GM21619 (cell line): ENCODE results near the gene MYT1.

Experiments used
- ATAC-seq: cut with Tn5 transposase; IDR thresholded peaks from one replicate; pipeline ENCODE4 v1.9.1; 2021; ENCODE audit not compliant: unreplicated experiment

MYT1 gene

GRCh38 chr20:64242003-64242796 is 77.9 kb downstream of the MYT1 start:
- no peak for ATAC-seq

- no peak for ATAC-seq
Measured at GRCh38 chr20:64242797-64243475, 78.7 kb downstream of the MYT1 start.

GRCh38 chr20:64244281-64244805 is 80.1 kb downstream of the MYT1 start:
- ATAC-seq, result no peak

- ATAC-seq, result no peak
Measured at GRCh38 chr20:64244870-64245603, 80.8 kb downstream of the MYT1 start.

GRCh38 chr20:64245746-64246595 is 81.7 kb downstream of the MYT1 start:
- ATAC-seq, result no peak

GRCh38 chr20:64246616-64247306 is 82.5 kb downstream of the MYT1 start:
- ATAC-seq, result no peak

GRCh38 chr20:64247307-64247618 is 83.0 kb downstream of the MYT1 start:
- no peak for ATAC-seq

GRCh38 chr20:64247970-64248841 is 84.0 kb downstream of the MYT1 start:
- no peak for ATAC-seq

GRCh38 chr20:64250027-64250426 is 85.8 kb downstream of the MYT1 start:
- no peak for ATAC-seq

- no peak for ATAC-seq
Measured at GRCh38 chr20:64253000-64253383, 88.7 kb downstream of the MYT1 start.

- no peak for ATAC-seq
Measured at GRCh38 chr20:64253443-64253842, 89.2 kb downstream of the MYT1 start.

GRCh38 chr20:64254156-64254555 is 89.9 kb downstream of the MYT1 start:
- no peak for ATAC-seq

- ATAC-seq, result no peak
Measured at GRCh38 chr20:64254571-64255360, 90.5 kb downstream of the MYT1 start.

GRCh38 chr20:64255361-64256281 is 91.4 kb downstream of the MYT1 start, which contains the start of gene PCMTD2:
PCMTD2 (plus strand) TSS chr20:64255748; CDS start chr20:64259966, 4,218 bp downstream.
- peak; percentile 75 for ATAC-seq

- no peak for ATAC-seq
Measured at GRCh38 chr20:64256282-64256935, 92.2 kb downstream of the MYT1 start.

GRCh38 chr20:64257107-64257757 is 93.0 kb downstream of the MYT1 start:
- no peak for ATAC-seq
